Endodermal cell (in vitro differentiated cells): ENCODE data around the gene EIF5A. TPM values are rescaled to one million over a fixed set of nuclear protein-coding genes. Genes with fewer than 3 reads are reported as not detected.

Source experiments
- DNase-seq: peaks from one replicate; pipeline ENCODE4 v3.0.0-alpha.2; 2017
- H3K27ac ChIP-seq: 2 replicates; pipeline ENCODE4 v1.5.1; 2013; ENCODE audit warnings: mild to moderate bottlenecking, low read depth, low read length, moderate library complexity
- H3K27me3 ChIP-seq: 2 replicates; pipeline ENCODE4 v1.6.1; 2013; ENCODE audit warnings: mild to moderate bottlenecking, low read length, moderate library complexity; ENCODE audit not compliant: insufficient read depth, control insufficient read depth, poor library complexity, severe bottlenecking
- H3K36me3 ChIP-seq: 2 replicates; pipeline ENCODE4 v1.7.0; 2013; ENCODE audit warnings: mild to moderate bottlenecking, low read length, moderate library complexity; ENCODE audit not compliant: control insufficient read depth, insufficient read depth
- H3K4me1 ChIP-seq: one replicate; pipeline ENCODE4 v1.7.0; 2013; ENCODE audit warnings: low read length; ENCODE audit not compliant: control insufficient read depth, insufficient read depth
- H3K4me3 ChIP-seq: 2 replicates; pipeline ENCODE4 v1.5.1; 2013; ENCODE audit warnings: mild to moderate bottlenecking, low read length, moderate library complexity
- H3K9ac ChIP-seq: 2 replicates; pipeline ENCODE4 v1.6.1; 2013; ENCODE audit warnings: mild to moderate bottlenecking, low read length, moderate library complexity; ENCODE audit not compliant: poor library complexity, severe bottlenecking; ENCODE audit errors: extremely low read depth
- H3K9me3 ChIP-seq: 2 replicates; pipeline ENCODE4 v1.6.1; 2013; ENCODE audit warnings: mild to moderate bottlenecking, low read length, moderate library complexity; ENCODE audit not compliant: control insufficient read depth
- H3K27ac Mint-ChIP-seq: 2 replicates; pipeline ENCODE4 v1.8.0; 2020; ENCODE audit warnings: mixed read lengths
- H3K27me3 Mint-ChIP-seq: 2 replicates; pipeline ENCODE4 v1.8.0; 2021; ENCODE audit warnings: mild to moderate bottlenecking, mixed read lengths; ENCODE audit not compliant: insufficient read depth
- H3K36me3 Mint-ChIP-seq: 2 replicates; pipeline ENCODE4 v1.8.0; 2020; ENCODE audit warnings: low read depth, mixed read lengths
- H3K4me1 Mint-ChIP-seq: 2 replicates; pipeline ENCODE4 v1.8.0; 2020; ENCODE audit warnings: mixed read lengths
- H3K4me3 Mint-ChIP-seq: 2 replicates; pipeline ENCODE4 v1.8.0; 2020; ENCODE audit warnings: mild to moderate bottlenecking, moderate library complexity, mixed read lengths
- H3K9me3 Mint-ChIP-seq: 2 replicates; pipeline ENCODE4 v1.8.0; 2020; ENCODE audit warnings: mild to moderate bottlenecking, mixed read lengths
- WGBS, 2 experiments: methylation state at CpG; one replicate each; pipeline versions ENCODE4 v1.1.5 to v1.1.7; 2013; ENCODE audit warnings: missing lambda C conversion rate in 2 of 2, mixed read lengths in 1 of 2; ENCODE audit not compliant: insufficient coverage in 1 of 2, insufficient read length in 1 of 2; 5-methylcytosine and 5-hydroxymethylcytosine counted together
- total RNA-seq, 2 donors: library from RNA; stranded (reverse); fragmentation: NEBNext Ultra II Directional in 1 of 2; extraction: Animal tissue kit (Norgen Biotek cat#: 25700) in 1 of 2; gene quantifications; 2 replicates in 1 of 2; 3 replicates in 1 of 2; pipeline ENCODE4 v1.2.1, GENCODE V29; 2021
- TF ChIP-seq, protein P1 (sequence below): fragments of 200-600 bp; sonication (generic); conservative IDR thresholded peaks from 2 replicates; pipeline ENCODE4 v1.5.0; 2021; ENCODE audit warnings: antibody characterized with exemption, mild to moderate bottlenecking

Gene EIF5A
- total RNA-seq, 2 donors from 2014 or later: 488 to 556 TPM

DNA sequence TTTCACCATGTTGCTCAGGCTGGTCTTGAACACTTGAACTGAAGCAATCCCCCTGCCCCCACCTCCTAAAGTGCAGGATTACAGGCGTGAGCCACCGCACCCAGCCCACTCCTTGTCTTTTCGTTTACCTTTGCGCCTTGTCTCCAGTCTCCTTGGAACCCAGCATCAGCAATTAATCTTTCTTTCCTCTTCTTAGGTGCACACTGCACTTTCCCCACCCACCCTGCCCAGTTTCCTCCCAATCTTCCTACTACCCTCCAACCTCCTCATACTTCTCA lies 43.7 kb upstream of the EIF5A start:
- no peak for DNase-seq
- Mint-ChIP-seq H3K27ac (peak overlapping the region; percentile 95), H3K27me3 (no peaks in the 10 kb centered on the region), H3K9me3 (no peaks in the 10 kb centered on the region), H3K4me1 (peaks cover 12% of the 10 kb centered on the region), H3K4me3 (peak overlapping the region; percentile 98), H3K36me3 (peaks cover 10% of the 10 kb centered on the region)
- H3K9me3 ChIP-seq: no peaks in the 10 kb centered on the region
- peaks cover 36% of the 10 kb centered on the region for H3K27me3 ChIP-seq
- H3K4me1 ChIP-seq: no peaks in the 10 kb centered on the region
- peak overlapping the region; percentile 73 for H3K4me3 ChIP-seq
- H3K27ac ChIP-seq: no peak overlapping the region
- no peak overlapping the region for H3K9ac ChIP-seq
- WGBS, 2 experiments: 67 to 70% methylated on average over 4 of the region's 4 CpGs
- peaks cover 9% of the 10 kb centered on the region for H3K36me3 ChIP-seq
- TF ChIP-seq, protein P1, sequence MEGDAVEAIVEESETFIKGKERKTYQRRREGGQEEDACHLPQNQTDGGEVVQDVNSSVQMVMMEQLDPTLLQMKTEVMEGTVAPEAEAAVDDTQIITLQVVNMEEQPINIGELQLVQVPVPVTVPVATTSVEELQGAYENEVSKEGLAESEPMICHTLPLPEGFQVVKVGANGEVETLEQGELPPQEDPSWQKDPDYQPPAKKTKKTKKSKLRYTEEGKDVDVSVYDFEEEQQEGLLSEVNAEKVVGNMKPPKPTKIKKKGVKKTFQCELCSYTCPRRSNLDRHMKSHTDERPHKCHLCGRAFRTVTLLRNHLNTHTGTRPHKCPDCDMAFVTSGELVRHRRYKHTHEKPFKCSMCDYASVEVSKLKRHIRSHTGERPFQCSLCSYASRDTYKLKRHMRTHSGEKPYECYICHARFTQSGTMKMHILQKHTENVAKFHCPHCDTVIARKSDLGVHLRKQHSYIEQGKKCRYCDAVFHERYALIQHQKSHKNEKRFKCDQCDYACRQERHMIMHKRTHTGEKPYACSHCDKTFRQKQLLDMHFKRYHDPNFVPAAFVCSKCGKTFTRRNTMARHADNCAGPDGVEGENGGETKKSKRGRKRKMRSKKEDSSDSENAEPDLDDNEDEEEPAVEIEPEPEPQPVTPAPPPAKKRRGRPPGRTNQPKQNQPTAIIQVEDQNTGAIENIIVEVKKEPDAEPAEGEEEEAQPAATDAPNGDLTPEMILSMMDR: no peak

DNA sequence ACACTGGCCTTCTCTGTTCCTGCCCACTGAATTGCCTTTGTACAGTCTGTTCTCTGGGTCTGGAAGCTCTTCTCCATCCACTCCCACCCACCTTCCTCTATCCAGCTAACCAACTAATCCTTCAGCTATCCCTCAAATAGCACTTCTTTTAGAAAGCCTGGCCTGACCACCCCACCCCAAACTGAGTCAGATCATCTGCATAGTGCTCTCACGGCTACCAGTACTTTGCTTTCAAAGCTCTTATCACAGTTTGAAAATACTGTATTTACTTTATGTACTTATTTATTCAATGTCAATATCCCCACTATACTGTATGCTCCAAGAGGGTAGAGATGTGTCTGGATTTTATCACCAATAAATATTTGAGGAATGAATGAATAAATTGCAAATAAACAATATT lies 40.6 kb upstream of the EIF5A start:
- Histone ChIP-seq H3K9ac (no peak overlapping the region), H3K4me3 (no peak overlapping the region), H3K27me3 (peaks cover 20% of the 10 kb centered on the region), H3K27ac (no peak overlapping the region), H3K36me3 (no peaks in the 10 kb centered on the region), H3K9me3 (no peaks in the 10 kb centered on the region), H3K4me1 (no peaks in the 10 kb centered on the region)
- Mint-ChIP-seq H3K4me1 (peaks cover 12% of the 10 kb centered on the region), H3K9me3 (no peaks in the 10 kb centered on the region), H3K27ac (no peak overlapping the region), H3K27me3 (no peaks in the 10 kb centered on the region), H3K36me3 (peaks cover 2% of the 10 kb centered on the region), H3K4me3 (no peak overlapping the region)
- TF ChIP-seq, protein P1: no peak
- DNase-seq: no peak
- 93% methylated on average over 1 of the region's 1 CpG; no CpG with 5 or more reads in 1 of the 2 experiments for WGBS, 2 experiments

DNA sequence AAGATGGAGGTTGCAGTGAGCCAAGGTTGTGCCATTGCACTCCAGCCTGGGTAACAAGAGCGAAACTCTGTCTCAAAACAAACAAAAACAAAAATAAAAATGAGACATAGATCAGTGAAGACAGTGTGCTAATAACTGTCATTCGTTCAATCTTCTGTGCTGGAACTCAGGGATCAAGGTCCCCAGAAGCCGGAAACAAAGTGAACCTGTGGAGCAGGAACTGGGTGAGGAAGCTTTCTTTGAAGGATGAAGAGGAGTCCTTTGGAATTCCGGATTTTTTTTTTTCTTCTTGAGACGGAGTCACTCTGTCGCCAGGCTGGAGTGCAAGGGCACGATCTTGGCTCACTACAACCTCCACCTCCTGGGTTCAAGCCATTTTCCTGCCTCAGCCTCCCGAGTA lies 28.0 kb upstream of the EIF5A start:
- H3K9me3 ChIP-seq: no peaks in the 10 kb centered on the region
- H3K27ac ChIP-seq: no peak overlapping the region
- Mint-ChIP-seq H3K9me3 (no peaks in the 10 kb centered on the region), H3K4me1 (peaks cover 6% of the 10 kb centered on the region), H3K27ac (no peak overlapping the region), H3K4me3 (no peak overlapping the region), H3K36me3 (no peaks in the 10 kb centered on the region), H3K27me3 (peaks cover 31% of the 10 kb centered on the region)
- TF ChIP-seq, protein P1: no peak
- 91 to 94% methylated on average over 7 of the region's 8 CpGs for WGBS, 2 experiments
- no peak overlapping the region for H3K9ac ChIP-seq
- peaks cover 5% of the 10 kb centered on the region for H3K4me1 ChIP-seq
- H3K27me3 ChIP-seq: peaks cover 16% of the 10 kb centered on the region
- no peaks in the 10 kb centered on the region for H3K36me3 ChIP-seq
- no peak overlapping the region for H3K4me3 ChIP-seq
- no peak for DNase-seq
